HepG2 (cell line): ENCODE data around the gene MOV10L1. TPM values are rescaled to one million over a fixed set of nuclear protein-coding genes. Genes with fewer than 3 reads are reported as not detected.

Experiments
- ATF1 ChIP-seq: IDR thresholded peaks from 2 replicates; pipeline ENCODE4 v1.6.1; 2016; ENCODE audit warnings: mild to moderate bottlenecking, control low read depth
- KLF13 ChIP-seq: sonication (generic); formaldehyde crosslinking; IDR thresholded peaks from 2 replicates; pipeline ENCODE4 v1.4.0; 2020; ENCODE audit warnings: mild to moderate bottlenecking, missing genetic modification reagents
- LCORL ChIP-seq, 2 experiments: fragments of 450-650 bp in 1 of 2; sonication (generic) in 1 of 2; formaldehyde crosslinking in 1 of 2; IDR thresholded peaks; 2 replicates each; pipeline versions ENCODE4 v1.5.0 to v1.6.1; 2017 to 2020; ENCODE audit warnings: antibody characterized with exemption in 1 of 2, missing genetic modification reagents in 1 of 2
- NAIF1 ChIP-seq: sonication (generic); formaldehyde crosslinking; IDR thresholded peaks from 2 replicates; pipeline ENCODE4 v1.5.0; 2020; ENCODE audit warnings: mild to moderate bottlenecking, missing genetic modification reagents, borderline replicate concordance
- PHF21A ChIP-seq: sonication (generic); formaldehyde crosslinking; IDR thresholded peaks from 2 replicates; pipeline ENCODE4 v1.5.0; 2020; ENCODE audit warnings: mild to moderate bottlenecking, missing genetic modification reagents
- PHF5A ChIP-seq: IDR thresholded peaks from one replicate; pipeline ENCODE4 v1.6.1; 2018; ENCODE audit warnings: low read depth, missing genetic modification reagents; ENCODE audit not compliant: unreplicated experiment
- RFXANK ChIP-seq: IDR thresholded peaks from 2 replicates; pipeline ENCODE4 v1.6.1; 2016
- TRAFD1 ChIP-seq: sonication (generic); formaldehyde crosslinking; IDR thresholded peaks from 2 replicates; pipeline ENCODE4 v1.5.1; 2020; ENCODE audit warnings: missing genetic modification reagents, mild to moderate bottlenecking, borderline replicate concordance
- ZFP36L2 ChIP-seq: sonication (generic); formaldehyde crosslinking; IDR thresholded peaks from 2 replicates; pipeline ENCODE4 v1.4.0; 2020; ENCODE audit warnings: missing genetic modification reagents
- ZMYM3 ChIP-seq: sonication (generic); formaldehyde crosslinking; IDR thresholded peaks from 2 replicates; pipeline ENCODE4 v1.5.1; 2020; ENCODE audit warnings: mild to moderate bottlenecking, missing genetic modification reagents
- ZNF460 ChIP-seq: sonication (generic); formaldehyde crosslinking; IDR thresholded peaks from 2 replicates; pipeline ENCODE4 v1.5.1; 2020; ENCODE audit warnings: missing genetic modification reagents, mild to moderate bottlenecking, borderline replicate concordance
- ZNF614 ChIP-seq: IDR thresholded peaks from 2 replicates; pipeline ENCODE4 v1.6.1; 2018; ENCODE audit warnings: missing biosample characterization, missing genetic modification reagents, inconsistent platforms, borderline replicate concordance
- ZNF678 ChIP-seq: sonication (generic); formaldehyde crosslinking; IDR thresholded peaks from 2 replicates; pipeline ENCODE4 v1.4.0; 2020; ENCODE audit warnings: mild to moderate bottlenecking, missing genetic modification reagents
- ZNF773 ChIP-seq: sonication (generic); formaldehyde crosslinking; IDR thresholded peaks from 2 replicates; pipeline ENCODE4 v1.4.0; 2020; ENCODE audit warnings: missing genetic modification reagents, borderline replicate concordance
- polyA plus RNA-seq, 8 experiments: library from polyadenylated mRNA; depleted of rRNA in 3 of 8; stranded (reverse) in 7 of 8; unstranded in 1 of 8; fragments of >200 nt; fragmentation: Illumina TruSeq in 4 of 8; extraction: Trizol in 4 of 8; gene quantifications; 2 replicates each; pipeline versions ENCODE4 v1.2.1 to v1.2.3, GENCODE V29; 2011 to 2016; ENCODE audit warnings: low read depth in 4 of 8, missing spikeins in 1 of 8, mixed read lengths in 1 of 8; ENCODE audit not compliant: insufficient read depth in 1 of 8
- total RNA-seq, 5 experiments: library from RNA; depleted of rRNA; stranded (reverse); fragments of >200 nt; fragmentation: Illumina TruSeq; extraction: Trizol; gene quantifications; 2 replicates each; pipeline ENCODE4 v1.2.3, GENCODE V29; 2016; ENCODE audit warnings: low read depth in 1 of 5
- TF ChIP-seq, protein P1 (sequence below): sonication (generic); formaldehyde crosslinking; IDR thresholded peaks from 2 replicates; pipeline ENCODE4 v1.4.0; 2020; ENCODE audit warnings: missing genetic modification reagents, borderline replicate concordance
- TF ChIP-seq, protein P2 (sequence below): sonication (generic); formaldehyde crosslinking; IDR thresholded peaks from 2 replicates; pipeline ENCODE4 v1.4.0; 2020; ENCODE audit warnings: missing genetic modification reagents
- TF ChIP-seq, protein P3 (sequence below): sonication (generic); IDR thresholded peaks from 2 replicates; pipeline ENCODE4 v1.6.1; 2016; ENCODE audit warnings: low read depth, borderline replicate concordance
- TF ChIP-seq, protein P4 (sequence below): IDR thresholded peaks from 2 replicates; pipeline ENCODE4 v1.6.1; 2016

The MOV10L1 gene
- total and polyA plus RNA-seq, 2 of the 13 experiments (the other 11 are each of a cell fraction or from before 2014, with no cell fraction given): 0.11 to 0.12 TPM

GRCh38 chr22:50145721-50146438 lies 56.1 kb downstream of the MOV10L1 start (continued):
- TF ChIP-seq ZNF614 (CRISPR knock-in tag) (no peak), ZMYM3 (no peak; the same call in 1 of the 2 replicates), TRAFD1 (CRISPR knock-in tag) (no peak), PHF21A (CRISPR knock-in tag) (peak; percentile 51; the same call in 1 of the 2 replicates), ZFP36L2 (CRISPR knock-in tag) (no peak), ZNF460 (CRISPR knock-in tag) (no peak), LCORL (IDR thresholded peaks at IDR 0.05) (no peak), LCORL (CRISPR knock-in tag; IDR thresholded peaks at IDR 0.05) (peak; percentile 76; the same call in 1 of the 2 replicates), PHF5A (no peak), ATF1 (CRISPR knock-in tag) (no peak), ZNF773 (CRISPR knock-in tag) (no peak), ZNF678 (CRISPR knock-in tag) (no peak), KLF13 (CRISPR knock-in tag) (no peak), NAIF1 (CRISPR knock-in tag) (no peak), RFXANK (CRISPR knock-in tag) (no peak)
- TF ChIP-seq, protein P1, sequence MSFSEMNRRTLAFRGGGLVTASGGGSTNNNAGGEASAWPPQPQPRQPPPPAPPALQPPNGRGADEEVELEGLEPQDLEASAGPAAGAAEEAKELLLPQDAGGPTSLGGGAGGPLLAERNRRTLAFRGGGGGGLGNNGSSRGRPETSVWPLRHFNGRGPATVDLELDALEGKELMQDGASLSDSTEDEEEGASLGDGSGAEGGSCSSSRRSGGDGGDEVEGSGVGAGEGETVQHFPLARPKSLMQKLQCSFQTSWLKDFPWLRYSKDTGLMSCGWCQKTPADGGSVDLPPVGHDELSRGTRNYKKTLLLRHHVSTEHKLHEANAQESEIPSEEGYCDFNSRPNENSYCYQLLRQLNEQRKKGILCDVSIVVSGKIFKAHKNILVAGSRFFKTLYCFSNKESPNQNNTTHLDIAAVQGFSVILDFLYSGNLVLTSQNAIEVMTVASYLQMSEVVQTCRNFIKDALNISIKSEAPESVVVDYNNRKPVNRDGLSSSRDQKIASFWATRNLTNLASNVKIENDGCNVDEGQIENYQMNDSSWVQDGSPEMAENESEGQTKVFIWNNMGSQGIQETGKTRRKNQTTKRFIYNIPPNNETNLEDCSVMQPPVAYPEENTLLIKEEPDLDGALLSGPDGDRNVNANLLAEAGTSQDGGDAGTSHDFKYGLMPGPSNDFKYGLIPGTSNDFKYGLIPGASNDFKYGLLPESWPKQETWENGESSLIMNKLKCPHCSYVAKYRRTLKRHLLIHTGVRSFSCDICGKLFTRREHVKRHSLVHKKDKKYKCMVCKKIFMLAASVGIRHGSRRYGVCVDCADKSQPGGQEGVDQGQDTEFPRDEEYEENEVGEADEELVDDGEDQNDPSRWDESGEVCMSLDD (CRISPR knock-in tag): no peak
- TF ChIP-seq, protein P2, sequence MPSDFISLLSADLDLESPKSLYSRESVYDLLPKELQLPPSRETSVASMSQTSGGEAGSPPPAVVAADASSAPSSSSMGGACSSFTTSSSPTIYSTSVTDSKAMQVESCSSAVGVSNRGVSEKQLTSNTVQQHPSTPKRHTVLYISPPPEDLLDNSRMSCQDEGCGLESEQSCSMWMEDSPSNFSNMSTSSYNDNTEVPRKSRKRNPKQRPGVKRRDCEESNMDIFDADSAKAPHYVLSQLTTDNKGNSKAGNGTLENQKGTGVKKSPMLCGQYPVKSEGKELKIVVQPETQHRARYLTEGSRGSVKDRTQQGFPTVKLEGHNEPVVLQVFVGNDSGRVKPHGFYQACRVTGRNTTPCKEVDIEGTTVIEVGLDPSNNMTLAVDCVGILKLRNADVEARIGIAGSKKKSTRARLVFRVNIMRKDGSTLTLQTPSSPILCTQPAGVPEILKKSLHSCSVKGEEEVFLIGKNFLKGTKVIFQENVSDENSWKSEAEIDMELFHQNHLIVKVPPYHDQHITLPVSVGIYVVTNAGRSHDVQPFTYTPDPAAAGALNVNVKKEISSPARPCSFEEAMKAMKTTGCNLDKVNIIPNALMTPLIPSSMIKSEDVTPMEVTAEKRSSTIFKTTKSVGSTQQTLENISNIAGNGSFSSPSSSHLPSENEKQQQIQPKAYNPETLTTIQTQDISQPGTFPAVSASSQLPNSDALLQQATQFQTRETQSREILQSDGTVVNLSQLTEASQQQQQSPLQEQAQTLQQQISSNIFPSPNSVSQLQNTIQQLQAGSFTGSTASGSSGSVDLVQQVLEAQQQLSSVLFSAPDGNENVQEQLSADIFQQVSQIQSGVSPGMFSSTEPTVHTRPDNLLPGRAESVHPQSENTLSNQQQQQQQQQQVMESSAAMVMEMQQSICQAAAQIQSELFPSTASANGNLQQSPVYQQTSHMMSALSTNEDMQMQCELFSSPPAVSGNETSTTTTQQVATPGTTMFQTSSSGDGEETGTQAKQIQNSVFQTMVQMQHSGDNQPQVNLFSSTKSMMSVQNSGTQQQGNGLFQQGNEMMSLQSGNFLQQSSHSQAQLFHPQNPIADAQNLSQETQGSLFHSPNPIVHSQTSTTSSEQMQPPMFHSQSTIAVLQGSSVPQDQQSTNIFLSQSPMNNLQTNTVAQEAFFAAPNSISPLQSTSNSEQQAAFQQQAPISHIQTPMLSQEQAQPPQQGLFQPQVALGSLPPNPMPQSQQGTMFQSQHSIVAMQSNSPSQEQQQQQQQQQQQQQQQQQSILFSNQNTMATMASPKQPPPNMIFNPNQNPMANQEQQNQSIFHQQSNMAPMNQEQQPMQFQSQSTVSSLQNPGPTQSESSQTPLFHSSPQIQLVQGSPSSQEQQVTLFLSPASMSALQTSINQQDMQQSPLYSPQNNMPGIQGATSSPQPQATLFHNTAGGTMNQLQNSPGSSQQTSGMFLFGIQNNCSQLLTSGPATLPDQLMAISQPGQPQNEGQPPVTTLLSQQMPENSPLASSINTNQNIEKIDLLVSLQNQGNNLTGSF (CRISPR knock-in tag): no peak
- TF ChIP-seq, protein P3, sequence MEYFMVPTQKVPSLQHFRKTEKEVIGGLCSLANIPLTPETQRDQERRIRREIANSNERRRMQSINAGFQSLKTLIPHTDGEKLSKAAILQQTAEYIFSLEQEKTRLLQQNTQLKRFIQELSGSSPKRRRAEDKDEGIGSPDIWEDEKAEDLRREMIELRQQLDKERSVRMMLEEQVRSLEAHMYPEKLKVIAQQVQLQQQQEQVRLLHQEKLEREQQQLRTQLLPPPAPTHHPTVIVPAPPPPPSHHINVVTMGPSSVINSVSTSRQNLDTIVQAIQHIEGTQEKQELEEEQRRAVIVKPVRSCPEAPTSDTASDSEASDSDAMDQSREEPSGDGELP: no peak
- TF ChIP-seq, protein P4, sequence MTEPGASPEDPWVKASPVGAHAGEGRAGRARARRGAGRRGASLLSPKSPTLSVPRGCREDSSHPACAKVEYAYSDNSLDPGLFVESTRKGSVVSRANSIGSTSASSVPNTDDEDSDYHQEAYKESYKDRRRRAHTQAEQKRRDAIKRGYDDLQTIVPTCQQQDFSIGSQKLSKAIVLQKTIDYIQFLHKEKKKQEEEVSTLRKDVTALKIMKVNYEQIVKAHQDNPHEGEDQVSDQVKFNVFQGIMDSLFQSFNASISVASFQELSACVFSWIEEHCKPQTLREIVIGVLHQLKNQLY (CRISPR knock-in tag): no peak
